HG02981 (cell line): Measurements from ENCODE around the gene KAZN.

Experiments
- ATAC-seq: cut with Tn5 transposase; IDR thresholded peaks from one replicate; pipeline ENCODE4 v1.9.1; 2021; ENCODE audit warnings: mild to moderate bottlenecking, moderate library complexity; ENCODE audit not compliant: unreplicated experiment

Gene KAZN

DNA sequence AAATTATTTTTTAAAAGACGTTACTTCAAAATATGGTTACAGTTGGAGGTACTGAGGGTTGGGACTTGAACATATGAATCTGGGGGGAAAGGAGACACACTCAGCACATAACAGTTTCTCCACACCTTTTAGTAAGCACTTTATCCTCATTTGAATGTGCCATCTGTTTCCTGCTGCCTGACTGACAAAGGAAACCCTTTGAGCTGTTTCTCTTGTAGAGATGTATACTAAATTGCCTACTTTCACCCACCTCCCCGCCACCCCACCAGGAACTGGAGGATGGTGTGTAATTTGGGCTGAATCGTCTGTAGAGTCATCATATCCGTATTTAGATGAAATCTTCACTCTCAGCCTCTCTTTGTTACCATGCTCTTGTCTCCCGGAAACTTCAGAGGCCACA lies 108.1 kb downstream of the KAZN start:
- ATAC-seq: no peak

DNA sequence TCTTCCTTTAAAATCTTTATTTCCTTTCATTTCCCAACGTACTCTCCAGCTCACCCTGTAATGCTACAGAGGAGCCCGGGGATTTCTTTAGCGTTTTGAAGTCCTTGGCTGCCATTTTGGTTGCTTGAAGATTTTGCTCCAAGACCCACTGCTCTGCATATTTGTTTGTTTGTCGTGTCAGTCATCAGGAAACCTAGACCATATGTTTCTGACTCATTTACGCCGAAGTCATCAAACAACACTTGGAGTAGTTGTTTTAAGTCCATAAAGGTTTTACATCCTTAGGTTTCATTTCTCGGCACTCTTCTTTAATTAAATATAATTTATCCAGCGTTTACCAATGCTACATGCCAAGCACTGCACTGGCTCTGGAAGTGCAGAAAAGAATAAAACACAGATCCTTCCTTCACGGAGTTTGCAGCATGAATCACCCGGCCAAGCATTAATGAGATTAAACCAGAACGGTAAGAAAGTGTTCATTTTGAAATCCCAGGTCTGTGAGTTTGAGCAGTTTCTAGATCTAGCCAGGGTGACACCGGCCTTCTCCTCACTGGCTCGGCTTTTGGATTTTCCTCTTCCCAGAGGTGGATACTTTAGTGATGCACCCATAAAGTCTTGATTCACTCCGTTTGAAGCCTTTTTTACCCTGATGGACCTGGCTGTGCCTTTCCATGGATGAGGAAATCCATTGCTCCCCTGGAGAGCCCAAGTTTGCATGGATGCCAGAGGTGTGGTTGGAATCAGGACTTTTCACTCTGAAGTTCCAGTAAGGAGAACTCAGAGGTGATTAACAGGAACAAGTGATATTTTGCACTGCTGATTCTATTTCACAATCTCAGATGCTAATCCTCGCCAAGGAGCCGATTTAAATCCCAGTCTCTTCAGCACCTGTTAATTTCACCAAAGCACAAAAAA lies 109.3 kb downstream of the KAZN start:
- ATAC-seq: no peak

DNA sequence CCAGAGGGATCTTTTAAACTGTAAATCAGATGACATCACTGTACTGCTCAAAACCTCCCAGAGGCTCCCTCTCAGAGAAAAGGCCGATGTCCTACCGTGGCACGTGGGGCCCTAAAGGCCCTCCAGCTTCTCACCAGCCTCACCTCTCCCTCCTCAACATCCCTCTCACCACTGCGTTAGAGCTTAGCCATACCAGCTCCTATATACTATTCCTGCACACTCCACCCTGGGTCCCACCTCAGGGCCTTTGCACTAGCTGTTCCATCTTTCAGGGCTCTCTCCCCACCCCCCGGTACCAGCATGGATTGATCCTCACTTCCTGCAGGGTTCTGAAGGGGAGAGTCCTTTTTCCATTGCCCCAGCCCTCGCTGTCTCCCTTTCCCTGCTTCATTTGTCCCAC lies 111.8 kb downstream of the KAZN start:
- ATAC-seq: no peak

DNA sequence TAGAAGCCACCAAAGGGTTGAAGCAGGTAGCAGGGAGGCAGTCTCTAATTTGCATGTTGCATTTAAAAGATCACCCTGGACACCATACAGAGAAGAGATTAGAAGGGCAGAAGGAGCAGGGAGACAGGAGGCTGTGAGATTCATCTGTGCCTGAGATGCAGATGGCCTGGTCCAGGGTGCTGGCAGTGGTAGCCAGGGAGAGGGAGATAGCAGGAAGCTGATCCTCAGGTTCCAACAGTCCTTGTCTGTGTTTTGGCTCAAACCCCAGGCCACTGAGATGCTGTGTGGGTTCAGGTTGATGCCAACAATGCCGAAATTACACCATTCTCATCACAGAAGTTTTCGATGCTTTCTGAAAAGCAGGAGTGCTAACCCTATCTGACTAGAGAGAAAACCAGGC lies 113.7 kb downstream of the KAZN start:
- no peak for ATAC-seq

DNA sequence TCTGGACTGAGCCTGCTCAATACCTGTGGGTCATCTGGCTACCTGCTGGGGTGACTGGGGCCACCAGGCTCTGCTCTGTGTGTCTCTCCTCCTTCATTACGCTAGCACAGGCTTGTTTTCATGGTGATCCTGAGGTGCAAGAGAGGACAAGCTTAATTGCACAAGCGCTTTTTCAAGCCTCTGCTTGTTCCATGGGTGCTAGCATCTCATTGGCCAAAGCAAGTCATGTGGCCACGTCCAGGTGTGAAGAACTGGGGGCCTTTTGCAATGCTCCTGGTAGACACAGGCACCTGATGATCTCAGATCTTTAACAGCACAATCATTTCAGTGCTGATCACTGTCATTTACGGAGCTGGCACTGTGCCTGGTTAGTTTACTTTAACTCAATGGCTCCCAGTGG lies 114.6 kb downstream of the KAZN start:
- ATAC-seq: no peak

DNA sequence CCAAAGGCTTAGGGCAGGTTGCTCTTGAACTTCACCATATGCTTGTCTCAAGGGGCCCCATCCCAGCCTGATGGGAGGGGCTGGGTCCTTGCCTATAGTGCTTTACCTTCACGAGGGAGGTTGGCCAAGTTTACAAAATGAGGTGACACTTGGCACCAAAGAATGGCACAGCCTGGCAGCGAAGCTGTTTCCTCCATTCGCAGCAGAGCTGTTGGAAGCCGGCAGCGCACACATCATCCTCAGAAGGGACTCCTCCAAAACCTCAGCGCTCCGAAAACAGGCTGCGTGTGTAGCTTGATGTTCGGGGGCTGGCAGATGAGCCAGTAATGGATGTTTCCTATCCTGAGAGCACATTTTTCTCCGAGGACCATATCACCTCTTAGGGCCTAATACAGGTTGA lies 116.8 kb downstream of the KAZN start:
- ATAC-seq: no peak

DNA sequence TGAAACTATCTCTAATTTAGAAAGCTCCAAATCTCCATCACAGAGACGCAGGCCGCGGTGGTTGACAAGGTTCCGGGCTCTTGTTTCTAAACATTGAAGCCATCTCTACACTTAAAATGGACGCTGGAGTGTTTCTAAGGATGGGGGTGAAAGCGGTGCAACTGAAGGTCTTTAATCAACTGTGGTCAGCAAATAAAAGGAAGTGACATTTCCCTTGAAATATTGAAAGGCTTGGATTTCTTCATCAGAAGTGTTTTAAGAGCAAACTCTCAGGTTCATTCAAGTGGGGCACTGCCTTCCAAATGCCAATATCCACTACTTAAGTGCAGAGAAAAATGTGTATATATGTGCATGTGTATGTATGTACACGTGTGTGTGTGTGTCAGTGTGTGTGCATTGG lies 117.3 kb downstream of the KAZN start:
- ATAC-seq: no peak

DNA sequence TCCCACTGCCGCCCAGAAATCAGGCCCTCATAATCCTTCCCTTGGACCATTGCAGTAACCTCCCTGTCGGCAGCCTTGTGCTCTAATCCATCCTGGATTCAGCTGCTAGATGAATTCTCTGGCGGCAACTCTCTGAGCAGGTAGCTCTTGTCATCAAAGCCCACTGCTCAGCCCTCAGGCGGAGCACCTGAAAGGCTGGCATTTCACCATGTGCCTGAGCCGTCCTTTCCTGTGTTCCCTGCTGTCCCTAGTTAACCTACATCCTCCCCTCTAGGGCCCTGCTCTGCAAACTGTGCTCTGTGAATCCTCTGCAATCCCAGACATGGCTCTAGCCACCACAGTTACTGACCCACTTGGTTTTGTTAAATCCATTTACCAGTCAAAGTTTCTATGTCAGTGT lies 118.0 kb downstream of the KAZN start:
- no peak for ATAC-seq

DNA sequence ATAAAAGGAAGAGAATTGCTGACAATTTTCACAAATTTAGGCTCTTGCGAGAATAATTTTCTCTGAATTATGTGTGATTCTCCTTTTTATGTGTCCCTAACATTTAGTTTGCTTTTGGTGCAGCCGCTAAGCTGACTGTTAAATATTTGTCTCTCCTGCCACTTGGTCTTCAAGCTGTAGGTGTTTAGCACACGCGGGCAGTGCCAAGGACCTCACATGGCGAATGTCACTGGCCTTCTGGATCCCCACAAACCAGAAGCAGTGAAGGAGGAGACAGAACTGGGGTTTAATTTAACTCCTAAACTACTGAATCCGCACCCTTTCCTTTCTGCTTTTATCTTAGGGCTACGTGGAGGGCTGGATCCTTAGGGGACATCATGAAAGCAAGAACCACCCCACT lies 120.0 kb downstream of the KAZN start:
- ATAC-seq: no peak

DNA sequence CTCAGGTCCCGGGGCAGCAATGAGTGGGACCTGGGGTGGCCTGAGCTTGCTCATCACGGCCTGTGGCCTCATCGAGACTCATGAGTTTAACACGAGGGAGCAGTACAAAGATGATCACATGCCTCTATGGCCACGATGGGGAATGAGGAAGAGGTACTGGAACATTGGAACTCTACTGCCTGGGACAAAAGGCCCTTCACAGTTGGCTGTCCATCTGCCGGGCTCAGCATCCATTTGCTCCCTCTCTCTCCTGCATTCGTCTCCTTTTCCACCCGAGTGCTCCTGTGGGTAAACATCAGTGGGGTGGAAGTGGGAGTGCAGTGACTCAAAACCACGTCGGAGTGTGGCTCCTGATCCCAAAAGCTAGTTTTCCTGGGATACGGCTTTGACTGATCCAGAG lies 124.9 kb downstream of the KAZN start:
- no peak for ATAC-seq

DNA sequence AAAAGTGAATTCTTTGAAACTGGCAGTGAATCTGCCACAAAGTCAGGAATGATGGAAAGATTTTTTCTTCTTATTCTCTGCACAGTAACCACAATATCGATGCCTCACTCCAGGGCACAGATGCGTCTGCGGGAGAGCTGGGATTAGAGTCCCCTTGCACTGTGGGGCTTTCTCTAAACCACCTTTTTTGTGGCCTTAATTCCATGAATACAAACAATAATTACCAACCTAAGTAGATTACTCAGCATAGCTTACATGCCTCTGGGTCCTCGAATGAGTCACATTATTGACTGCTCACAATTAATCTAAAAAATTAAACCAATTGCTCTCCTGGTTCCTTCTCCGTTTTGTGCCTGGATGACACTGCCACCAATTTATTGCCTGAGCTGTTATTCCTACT lies 125.8 kb downstream of the KAZN start:
- no peak for ATAC-seq

DNA sequence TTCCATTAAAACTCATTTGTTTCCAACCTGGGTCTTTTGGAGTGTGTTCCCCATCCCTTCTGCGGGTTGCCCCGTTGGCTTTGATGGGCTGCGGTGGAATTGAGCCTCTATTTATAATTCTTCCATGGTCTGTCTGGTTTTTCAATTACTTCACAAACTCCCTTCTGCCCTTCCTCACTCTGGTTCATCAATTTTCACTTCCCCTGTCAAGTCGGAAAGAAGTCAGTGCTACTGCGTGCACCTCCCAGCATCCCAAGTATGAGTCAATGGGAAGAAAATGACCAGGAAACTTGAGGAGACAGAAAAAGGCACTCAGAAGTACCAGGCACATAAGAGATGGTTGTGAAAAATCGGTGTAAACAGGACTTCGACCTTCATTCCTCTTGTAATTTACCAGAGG lies 126.2 kb downstream of the KAZN start:
- no peak for ATAC-seq

DNA sequence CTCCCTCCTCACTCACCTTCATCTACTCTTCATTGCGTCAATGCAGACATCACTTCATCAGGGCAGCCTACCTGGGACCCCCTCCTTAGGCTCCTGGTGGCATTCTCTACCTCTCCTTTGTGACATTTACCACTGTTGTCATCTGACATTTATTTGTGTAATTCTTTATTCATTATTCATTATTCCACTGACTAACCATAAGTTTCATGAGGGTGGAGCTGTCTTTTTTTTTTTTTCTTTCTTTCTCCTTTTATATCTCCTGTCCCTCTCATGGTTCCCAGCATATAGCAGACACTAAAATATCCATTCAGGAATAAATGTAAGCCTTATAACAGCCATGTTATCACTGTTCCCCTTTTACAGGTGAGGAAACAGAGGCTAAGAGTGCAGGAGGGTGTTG lies 126.8 kb downstream of the KAZN start:
- ATAC-seq: no peak

DNA sequence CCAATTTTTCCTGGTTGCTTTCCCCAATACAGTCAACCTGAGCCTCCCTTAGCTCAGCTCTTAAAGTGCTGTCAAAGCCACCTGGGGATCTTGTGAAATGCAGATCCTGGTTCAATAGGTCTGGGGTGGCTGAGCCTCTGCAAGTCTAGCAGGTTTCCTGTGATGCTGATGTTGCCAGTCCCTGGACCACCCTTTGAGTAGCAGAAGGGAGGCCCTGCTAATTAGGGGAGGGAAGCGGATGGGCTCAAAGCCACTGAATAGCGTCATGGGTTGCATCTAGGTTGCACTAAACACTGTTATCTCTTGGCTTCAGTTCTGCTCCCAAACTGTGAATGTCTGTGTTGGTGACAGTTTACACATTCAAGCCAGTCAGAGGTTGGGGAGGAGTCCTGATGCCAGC lies 127.2 kb downstream of the KAZN start:
- ATAC-seq: no peak

DNA sequence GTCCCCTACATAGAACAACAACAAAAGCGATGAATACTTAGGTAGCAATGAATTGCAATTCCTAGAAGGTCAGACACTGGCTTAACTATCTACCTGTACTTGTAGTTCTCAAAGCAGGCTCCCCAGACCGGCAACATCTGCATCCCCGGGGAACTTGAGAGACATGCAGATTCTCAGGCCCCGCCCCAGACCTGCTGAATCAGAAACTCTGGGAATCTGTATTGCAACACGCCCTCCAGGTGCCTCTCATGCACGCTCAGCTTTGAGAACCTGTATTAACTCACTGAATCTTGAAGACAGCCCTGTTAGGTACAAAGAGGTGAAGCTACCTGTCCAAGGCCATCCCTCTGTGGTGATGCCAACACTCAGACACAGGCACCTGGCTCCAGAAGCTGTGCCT lies 128.1 kb downstream of the KAZN start:
- ATAC-seq: no peak

DNA sequence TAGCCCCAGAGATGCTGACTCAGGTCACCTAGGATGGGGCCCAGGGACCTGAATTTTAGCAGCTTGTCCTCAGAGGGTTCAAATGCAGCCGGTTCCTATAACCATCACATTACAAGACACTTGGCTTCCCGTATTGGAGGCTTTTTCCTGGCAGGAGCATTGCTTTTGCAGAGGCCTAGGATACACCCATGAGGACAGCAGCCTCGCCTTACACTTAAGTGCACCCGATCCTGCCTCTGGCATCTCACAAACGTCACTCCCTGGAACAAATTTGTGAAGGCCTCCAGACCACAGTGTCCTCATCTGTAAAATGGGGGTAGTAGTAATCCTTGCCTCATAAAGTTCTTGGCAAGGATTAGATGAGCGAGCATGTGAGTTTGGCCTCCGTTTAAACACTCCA lies 130.0 kb downstream of the KAZN start:
- no peak for ATAC-seq

DNA sequence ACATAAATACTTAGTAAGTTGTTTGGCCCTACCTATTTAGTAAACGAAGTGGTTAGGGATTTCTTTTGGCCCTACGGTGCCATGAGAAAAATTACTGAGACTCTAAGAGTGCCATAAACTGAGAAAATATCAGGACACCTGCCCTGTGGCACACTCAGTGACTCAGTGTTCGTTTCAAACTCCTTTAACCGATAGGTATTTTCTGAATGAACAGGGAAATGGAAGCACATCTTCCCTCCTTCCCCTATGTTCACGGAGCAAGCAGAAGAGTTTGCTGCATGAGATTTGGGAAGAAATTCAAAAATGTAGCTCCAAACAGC lies 134.2 kb downstream of the KAZN start:
- ATAC-seq: no peak

DNA sequence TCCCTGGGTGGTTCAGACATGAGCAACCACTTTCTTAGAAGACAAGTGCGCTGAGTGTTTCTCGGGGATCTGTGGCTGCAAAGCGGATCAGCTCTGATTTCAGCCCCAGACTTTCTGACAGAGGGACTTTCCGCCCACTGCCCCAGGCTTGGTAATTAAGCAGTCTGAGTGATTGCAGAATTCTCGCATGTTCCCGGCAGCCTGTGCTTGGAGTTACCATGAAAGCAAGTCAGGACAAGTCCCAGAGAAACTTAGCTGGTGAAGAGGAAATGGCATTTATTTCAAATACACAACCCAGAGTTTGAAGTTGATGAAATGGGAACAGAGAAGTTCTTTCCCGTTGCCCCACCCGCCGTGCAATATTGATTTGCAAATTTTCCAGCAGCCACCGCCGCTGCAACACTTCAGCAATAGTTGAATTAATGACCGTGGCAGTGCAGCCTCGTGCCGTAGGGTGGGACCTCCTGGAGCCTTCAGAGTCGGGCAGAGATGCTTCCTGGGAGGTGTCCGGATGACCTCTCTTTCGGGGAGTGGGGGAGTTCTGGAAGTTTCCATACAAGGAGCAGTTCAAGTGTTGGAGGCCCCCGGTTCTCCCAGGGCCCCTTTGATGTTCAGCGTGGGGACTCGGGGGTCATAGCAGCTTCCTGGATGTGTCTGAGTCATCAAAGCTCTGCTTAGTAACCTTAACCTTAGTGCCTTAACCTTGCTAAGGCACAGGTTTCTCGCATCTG lies 134.7 kb downstream of the KAZN start:
- ATAC-seq: no peak

DNA sequence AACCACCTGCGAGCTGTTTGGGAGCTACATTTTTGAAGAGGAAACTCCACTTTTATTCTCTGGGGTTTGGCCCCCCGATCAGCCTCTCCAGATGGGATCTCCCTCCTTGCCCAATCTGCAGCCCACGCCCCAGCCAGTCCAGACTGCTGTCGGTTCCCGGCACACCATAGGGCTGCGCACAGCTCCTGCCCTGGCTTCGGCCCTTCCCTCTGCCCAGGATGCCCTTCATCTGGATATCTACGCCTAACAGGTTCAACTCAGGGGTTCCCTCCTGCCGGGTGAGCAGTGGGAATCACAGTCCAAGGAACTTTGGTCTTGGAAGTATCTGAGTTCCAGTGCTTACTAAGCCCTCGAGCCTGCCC lies 135.3 kb downstream of the KAZN start:
- ATAC-seq: no peak

DNA sequence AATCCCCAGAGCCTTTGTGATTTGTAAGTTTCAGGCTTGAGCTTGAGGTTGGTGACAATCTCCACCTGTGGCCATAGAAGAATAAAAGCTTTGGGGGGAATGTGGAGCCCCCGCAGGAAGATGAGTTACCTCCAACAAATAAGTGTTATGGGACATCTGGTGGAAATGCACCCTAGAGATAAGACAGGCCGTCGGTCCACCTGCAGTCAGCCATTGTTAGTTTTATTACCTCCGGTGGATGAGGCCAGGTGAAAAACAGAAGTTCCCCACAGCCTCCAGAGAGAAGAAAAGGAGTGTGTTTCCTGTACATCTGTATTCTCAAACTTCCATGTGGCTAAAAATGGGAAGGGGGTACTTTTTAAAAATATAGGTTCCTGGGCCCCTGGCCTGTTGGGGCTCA lies 137.4 kb downstream of the KAZN start:
- ATAC-seq: no peak

DNA sequence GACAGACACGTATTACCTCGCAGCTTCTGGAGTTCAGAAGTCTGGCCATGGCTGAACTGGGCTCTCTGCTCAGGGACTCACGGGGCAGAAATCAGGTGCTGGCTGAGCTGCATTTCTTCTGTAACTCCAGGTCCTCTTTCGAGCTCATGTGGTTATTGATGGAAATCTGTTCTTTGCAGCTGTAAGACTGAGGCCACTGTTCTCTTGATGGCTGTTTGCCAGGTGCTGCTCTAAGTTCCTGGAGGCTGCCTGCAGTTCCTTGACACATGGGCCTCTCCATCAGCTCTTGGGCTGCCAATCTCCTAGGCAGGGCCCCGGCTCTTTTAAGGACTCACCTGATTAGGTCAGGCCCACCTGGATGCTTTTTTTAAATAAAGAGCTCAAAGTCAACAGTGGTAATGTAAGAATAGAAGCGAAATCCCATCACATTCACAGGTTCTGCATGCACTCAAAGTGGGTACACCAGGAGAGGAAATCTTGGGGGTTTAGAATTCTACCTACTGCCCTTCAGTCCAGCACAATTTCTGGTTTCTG lies 139.1 kb downstream of the KAZN start:
- no peak for ATAC-seq

DNA sequence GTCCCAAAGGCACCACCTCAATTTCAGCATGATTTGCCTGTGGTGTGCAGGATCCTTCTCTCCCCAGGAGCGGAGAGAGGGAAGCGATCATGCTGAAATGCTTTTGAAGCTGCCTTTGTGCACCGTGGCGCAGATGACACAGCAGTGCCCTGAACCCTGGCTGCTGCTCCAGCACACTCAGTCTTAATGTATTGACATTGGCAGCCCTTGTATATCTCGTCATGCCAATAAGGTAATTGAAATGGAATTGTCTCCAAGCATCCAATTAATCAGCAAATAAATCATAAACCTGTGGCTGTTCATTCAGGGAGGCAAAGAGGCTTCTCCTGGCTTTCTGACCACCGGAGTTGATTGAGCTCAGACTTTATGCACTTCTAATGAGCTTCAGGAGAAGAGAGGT lies 139.8 kb downstream of the KAZN start:
- ATAC-seq: no peak
